GM19239 (cell line): ENCODE results near the gene KIF23.
A peak's percentile ranks its signal among the peaks of the same experiment; 100 is the strongest.
"Not testable (repeated sequence)": the region's sequence is repeated elsewhere in the genome, so short reads cannot be mapped to it uniquely, and the experiment has no call there.

Experiments
- DNase-seq: peaks from one replicate; pipeline ENCODE4 v3.0.0; 2011; ENCODE audit warnings: low spot score; ENCODE audit not compliant: insufficient read length
- FAIRE-seq: peaks from 2 replicates; lab custom pipeline; 2011; peaks lifted over from hg19 to GRCh38; lab: Jason Lieb, UNC

Gene KIF23

DNA sequence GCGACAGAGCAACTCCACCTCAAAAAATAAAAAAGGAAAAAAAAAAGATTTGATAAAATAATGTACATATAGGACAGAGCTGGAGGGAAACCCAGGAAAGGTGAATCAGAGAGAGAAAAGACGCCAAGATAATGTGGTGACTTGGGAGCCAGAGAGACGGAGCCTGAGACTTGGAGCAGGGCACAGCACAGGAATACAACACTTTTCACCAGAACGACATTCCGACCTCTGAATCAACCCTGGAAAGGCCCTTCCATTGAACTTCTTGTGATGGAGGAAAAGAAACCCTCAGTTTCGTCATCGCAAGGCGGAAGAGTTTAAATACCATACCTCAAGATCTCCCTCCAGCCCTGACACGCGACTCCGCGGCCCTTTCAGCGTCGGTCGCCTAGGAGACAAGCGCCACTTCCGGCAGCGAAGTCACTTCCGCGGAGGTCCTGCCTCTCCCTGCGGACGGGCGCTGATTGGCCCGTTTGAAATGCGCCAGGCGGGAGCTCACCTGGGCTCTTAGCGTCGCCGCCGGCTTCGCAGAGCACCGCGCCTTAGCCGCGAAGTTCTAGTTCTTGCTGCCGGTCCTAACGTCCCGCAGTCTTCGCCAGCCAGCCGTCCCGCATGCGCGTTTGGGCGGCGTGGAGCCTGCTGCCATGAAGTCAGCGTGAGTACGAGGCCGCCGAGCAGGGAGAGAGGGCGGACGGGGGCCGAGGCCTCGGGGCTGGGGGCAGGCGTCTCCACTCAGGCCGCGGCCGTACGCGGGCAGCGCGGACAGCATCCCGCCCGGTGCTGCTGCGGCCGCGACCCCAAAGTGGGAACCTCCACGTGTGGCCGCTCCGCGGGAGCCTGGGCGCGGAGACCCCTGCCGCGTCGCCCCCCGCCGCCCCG, at the start of gene KIF23:
KIF23 (plus strand) TSS at position 528 of the 879 bp plus-strand sequence; CDS start at position 645, 117 bp downstream.
- DNase-seq, result peak; percentile 94
- FAIRE-seq, result peak; percentile 95

DNA sequence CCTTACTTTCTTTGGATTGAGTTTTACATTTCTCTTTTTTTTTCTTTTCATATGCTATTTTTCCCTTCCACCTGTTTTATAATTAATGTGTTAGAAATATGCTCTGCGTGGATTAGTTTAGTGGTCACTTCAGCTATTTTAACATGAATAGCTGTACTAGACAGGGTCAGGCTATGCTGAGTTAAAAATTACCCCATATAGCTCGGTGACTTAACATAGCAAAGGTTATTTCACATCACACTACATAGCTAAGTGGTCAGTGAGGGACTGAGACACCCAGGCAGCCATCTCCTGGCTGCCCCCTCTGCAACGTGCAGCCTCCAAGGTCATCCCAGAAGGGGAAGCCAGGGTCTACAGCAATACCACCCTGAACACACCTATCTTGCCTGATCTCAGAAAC, 46.9 kb upstream of the KIF23 start:
- DNase-seq (no peak), FAIRE-seq (no peak)

DNA sequence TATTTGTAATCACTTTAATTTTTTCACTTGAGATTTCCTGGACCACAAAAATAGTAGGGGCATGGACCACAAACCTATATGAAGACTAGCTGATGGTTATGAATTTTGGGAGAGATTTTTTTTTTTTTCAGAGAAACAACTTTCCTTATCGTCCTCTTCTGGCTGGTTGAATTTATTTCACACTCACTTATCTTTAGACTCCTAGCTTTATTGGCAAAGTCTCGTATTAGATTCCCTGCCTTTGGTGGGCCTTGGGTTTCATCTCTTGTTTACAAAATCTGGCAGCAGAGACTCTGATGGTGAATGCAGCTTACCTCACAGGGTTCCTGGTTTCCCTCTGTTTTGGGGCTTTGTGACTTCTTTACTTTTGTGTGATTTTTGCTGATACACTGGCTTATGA, 44.5 kb upstream of the KIF23 start:
- no peak for FAIRE-seq

GRCh38 chr15:69373406-69373805, 40.7 kb upstream of the KIF23 start:
- no peak for FAIRE-seq
- DNase-seq, result no peak

More for the DNA sequence above, 44.5 kb upstream of the KIF23 start:
- DNase-seq, result no peak

DNA sequence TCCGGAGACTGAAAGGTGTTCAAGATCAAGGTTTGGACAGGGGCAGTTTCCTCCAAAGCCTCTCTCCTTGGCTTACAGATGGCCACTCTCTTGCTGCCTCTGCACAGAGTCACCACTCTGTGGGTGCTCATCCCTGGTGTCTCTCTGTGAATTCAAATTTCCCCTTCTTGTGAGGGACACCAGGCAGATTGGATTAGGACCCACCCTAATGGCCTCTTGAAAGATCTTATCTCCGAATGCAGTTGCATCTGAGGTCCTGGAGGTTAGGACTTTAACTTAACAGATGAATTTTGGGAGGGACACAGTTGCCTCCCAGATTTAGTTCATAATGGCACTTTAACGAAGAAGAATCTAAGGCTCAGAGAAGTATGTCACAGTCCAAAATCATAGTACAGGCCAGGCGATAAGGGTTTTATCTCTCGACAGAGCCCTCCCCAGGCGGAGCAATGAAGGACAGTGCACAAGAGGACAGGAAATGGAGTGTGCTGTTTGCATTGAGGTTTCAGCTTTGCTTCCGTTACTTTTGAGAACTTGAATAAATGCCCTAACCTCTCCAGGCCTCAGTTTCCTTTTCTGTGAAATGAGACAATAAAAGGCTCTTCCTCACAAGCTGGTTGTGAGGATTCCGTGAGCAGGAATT, 38.9 kb upstream of the KIF23 start:
- DNase-seq, result no peak
- no peak for FAIRE-seq

DNA sequence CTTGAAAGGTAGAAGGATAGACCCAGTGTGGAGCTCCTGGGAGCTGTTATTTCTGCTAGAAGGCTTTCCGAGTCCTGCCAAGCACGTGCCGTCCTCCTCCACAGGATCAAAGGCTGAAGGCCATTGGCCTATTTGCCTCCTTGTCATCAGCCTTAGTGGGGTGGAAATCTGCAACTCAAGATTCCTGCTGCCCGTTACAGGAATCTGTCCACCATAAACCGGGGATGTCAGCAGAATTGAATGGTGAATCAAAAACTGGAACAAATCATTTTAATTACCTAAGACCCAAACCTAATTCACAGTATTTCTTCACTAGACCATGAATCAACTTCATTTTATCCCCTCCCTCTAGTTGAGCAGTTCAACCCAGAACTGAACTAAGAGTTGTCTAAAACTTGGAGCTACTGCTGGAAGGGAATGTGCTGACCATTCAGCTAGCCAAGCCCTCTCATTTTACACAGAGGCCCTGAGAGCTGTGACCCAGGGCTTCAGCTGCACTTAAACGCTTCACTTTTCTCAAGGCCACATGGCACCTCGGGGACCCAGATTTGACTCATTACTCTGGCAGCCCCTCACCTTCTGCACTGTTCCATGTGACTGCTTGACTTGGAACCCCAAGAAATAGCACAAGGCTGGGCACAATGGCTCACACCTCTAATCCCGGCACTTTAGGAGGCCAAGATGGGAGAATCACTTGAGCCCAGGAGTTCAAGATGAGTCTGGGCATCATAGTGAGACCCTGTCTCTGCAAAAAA, 36.8 kb upstream of the KIF23 start:
- no peak for DNase-seq
- FAIRE-seq, result no peak

GRCh38 chr15:69380100-69380725, 33.9 kb upstream of the KIF23 start:
- FAIRE-seq, result no peak
- DNase-seq, result no peak

- FAIRE-seq (no peak), DNase-seq (no peak)
These were observed 33.4 kb upstream of the KIF23 start for GRCh38 chr15:69380726-69381105.

GRCh38 chr15:69382176-69382575, 32.0 kb upstream of the KIF23 start:
- DNase-seq, FAIRE-seq: not testable (repeated sequence)

GRCh38 chr15:69384066-69384465, 30.1 kb upstream of the KIF23 start:
- not testable (repeated sequence) for DNase-seq, FAIRE-seq

DNA sequence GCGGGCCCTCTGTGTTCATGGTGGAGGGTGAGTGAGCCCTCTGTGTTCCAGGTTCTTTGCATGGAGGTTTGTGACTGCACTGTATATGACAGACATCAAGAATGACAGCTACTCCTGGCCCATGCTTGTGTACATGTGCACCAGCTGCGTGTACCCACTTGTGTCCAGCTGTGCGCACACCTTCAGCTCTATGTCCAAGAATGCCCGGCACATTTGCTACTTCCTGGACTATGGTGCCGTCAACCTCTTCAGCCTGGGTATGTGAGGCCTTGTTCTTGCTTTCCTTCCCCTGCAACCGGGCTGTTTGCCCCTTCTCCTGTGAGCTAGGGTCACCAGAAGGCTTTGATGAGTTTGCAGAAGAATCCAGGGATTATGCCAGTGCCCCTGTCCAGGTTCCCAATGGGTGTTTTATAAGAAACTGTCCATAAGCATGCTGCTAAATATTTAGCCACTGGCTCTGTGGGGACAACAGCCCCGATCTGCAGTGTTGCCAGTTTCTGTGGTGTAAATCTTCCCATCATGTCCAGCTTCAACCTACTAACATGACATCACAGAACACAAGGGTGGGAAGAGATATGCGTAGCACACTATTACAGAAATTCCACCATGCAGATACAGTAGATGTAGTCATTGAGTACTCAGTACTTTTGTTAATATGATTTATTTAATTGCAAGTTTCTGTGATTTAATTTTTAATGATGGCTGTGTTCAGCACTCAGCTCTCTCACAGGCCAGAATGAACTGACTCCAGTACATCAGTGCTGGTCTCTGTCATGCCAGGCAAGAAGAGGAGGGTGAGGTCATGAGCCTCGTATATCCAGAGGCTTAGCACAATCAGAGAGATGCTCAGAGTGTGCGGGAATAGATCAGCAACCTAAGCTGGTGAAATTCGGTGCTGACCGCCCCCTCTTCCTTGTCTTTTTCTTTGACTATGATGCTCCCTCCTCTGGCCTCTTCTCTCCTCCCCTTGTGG, 29.2 kb upstream of the KIF23 start:
- DNase-seq (no peak), FAIRE-seq (no peak)

- no peak for FAIRE-seq
- no peak for DNase-seq
These were observed 28.3 kb upstream of the KIF23 start for GRCh38 chr15:69385831-69386230.

GRCh38 chr15:69386284-69386683, 27.9 kb upstream of the KIF23 start:
- no peak for FAIRE-seq

DNA sequence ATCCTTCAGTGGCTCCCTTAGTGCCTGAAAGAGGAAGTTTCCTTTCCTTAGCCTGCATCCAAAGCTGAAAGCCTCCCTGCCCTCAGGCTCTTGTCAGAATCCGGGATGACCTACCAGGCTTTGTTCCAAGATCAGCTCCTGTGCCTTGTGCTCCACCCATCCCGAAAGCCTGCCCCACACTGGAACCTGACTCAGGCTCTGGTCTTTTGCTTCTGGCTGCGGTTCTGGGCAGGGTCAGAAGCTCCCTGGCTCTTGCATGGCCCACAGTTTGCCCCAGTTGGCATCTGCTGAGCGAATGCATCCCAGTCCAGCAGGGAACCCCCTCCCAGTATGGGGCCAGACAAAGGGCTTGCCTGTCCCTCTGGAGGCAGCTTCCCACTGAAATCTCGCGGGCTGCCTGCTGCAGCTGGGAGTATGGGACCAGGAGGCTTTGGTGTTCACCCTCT, 25.9 kb upstream of the KIF23 start:
- FAIRE-seq (no peak), DNase-seq (no peak)

More at GRCh38 chr15:69386284-69386683, 27.9 kb upstream of the KIF23 start:
- DNase-seq, result no peak

DNA sequence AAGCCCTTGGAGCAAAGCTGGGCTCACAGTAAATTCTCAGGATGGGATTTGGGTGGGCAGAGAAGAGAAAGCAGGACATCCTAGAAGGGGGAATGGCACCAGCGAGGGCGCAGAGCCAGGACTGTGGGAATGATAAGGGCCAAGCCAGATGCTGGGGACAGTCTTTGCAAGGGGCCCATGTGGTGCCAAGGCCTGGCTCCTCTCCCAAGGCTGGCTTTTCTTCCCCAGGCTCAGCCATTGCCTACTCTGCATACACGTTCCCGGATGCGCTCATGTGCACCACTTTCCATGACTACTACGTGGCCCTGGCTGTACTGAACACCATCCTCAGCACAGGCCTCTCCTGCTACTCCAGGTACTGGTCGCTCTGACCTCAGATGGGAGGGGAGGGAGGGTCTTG, 24.7 kb upstream of the KIF23 start:
- DNase-seq (no peak), FAIRE-seq (no peak)

- FAIRE-seq (no peak), DNase-seq (no peak)
These were observed 23.6 kb upstream of the KIF23 start for GRCh38 chr15:69390575-69390974.

DNA sequence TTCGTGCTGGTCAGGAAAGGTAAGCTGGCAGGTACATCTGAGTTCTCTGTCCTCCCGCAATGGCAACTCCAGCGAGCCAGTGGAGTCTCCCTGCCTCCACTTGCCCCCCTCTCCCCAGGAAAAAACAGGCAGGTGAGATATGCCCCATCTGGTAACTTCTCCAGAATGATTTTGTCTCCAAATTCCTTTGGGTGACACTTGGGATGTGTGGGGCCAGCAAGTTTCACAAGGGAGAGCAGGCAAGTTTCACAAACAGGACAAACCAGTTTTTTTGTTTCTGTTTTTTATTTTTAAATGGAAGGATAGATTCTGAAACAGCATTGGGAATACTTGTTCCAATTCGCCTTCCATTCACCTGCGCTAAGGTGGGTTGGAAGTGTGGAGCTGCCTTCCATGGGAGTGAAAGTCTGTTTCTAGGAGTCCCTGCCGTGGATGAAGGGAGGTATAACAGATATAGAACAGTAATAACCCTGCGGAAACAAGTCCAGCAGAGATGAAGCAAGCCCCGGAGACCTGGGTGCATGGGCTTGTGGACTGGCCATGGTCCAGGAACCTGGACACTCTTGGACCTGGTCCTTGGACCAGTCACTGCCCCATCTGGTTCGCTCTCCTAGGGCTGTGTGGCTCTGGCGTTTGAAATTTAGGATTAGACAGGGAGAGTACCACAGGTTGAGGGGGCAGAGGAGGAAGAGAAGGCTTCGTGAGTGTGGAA, 22.9 kb upstream of the KIF23 start:
- DNase-seq (no peak), FAIRE-seq (no peak)

DNA sequence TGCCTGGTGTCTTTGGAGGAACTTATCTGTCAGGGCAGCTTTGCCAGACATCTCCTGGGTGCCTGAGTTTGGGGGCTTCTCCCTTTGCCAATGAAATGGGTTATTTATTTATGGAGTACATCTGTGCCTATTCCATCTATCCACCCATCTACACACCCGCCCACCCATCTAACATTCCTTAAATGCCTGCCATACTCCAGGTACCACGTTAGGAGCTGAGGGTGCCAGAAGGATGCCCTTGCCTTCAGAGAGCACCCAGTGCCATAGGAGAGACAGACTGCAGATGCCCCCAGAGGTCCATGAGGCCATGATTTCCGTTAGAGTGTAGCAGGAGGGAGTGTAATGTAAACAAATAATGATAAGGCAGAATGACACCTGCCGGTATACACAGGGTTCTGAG, 21.8 kb upstream of the KIF23 start:
- no peak for FAIRE-seq
- no peak for DNase-seq
